Mucosa of descending colon (tissue), 3 donors: Measurements from ENCODE around the gene ACOT13. TPM values are rescaled to one million over a fixed set of nuclear protein-coding genes. Genes with fewer than 3 reads are reported as not detected.

Source experiments
- ATAC-seq: fragments of 200-7000 bp; cut with Tn5 transposase; one replicate; pipeline ENCODE4 v1.9.1; 2020; ENCODE audit warnings: mild to moderate bottlenecking, moderate library complexity
- DNase-seq, 3 donors: peaks; one replicate each; pipeline ENCODE4 v3.0.0-alpha.2; 2020
- H3K36me3 ChIP-seq: fragments of 200-600 bp; one replicate; pipeline ENCODE4 v1.8.0; 2021; ENCODE audit warnings: low read depth, mild to moderate bottlenecking
- H3K4me1 ChIP-seq: fragments of 200-600 bp; one replicate; pipeline ENCODE4 v1.8.0; 2021; ENCODE audit warnings: low read depth, mild to moderate bottlenecking
- H3K4me3 ChIP-seq: fragments of 200-600 bp; one replicate; pipeline ENCODE4 v1.8.0; 2021; ENCODE audit warnings: mild to moderate bottlenecking
- H3K9me3 ChIP-seq: fragments of 200-600 bp; one replicate; pipeline ENCODE4 v1.8.0; 2021; ENCODE audit warnings: mild to moderate bottlenecking
- CTCF ChIP-seq: fragments of 200-600 bp; IDR thresholded peaks from one replicate; pipeline ENCODE4 v1.8.0; 2022; ENCODE audit warnings: antibody characterized with exemption, mild to moderate bottlenecking
- intact Hi-C, 2 donors: fragments of 100-400 bp; cut with DNase I in 1 of 2; cut with micrococcal nuclease in 1 of 2; formaldehyde crosslinking; loops; one replicate each; pipeline versions ENCODE4 v1.11.0 to v1.11.1; 2022; cut with DNase I, micrococcal nuclease
- long read RNA-seq, 2 donors: library from polyadenylated mRNA; unstranded; transcript quantifications; one replicate each; pipeline ENCODE4 v2.0.0, GENCODE V29; 2019 to 2021
- total RNA-seq, 3 donors: library from RNA; stranded (reverse); fragmentation: NEBNext Ultra II Directional in 2 of 3; extraction: Animal tissue kit (Norgen Biotek cat#: 25700) in 2 of 3; gene quantifications; one replicate each; pipeline versions ENCODE4 v1.2.1 to v1.2.4, GENCODE V29; 2021 to 2023
- donor health status: DM: no; HTN: no; CAD: no; lungs with moderate emphysema.
- donor health status: DM: no; HTN: no; CAD: no.
- donor health status: DM: no; HTN: yes; CAD: no.

ACOT13 gene
- 10 to 100 TPM; 28.2 to 57.0 (median 35.3) TPM for total RNA-seq
- long read RNA-seq, donor 1, full-length matches to known transcripts = 21 of 29 reads
- long read RNA-seq, donor 1, partial matches to known transcripts = 1 of 29 reads
- long read RNA-seq, donor 1, other reads (novel, unspliced or antisense) = 7 of 29 reads
- long read RNA-seq, donor 2, full-length matches to known transcripts = 32 of 34 reads
- long read RNA-seq, donor 2, partial matches to known transcripts = 0 of 34 reads
- long read RNA-seq, donor 2, other reads (novel, unspliced or antisense) = 2 of 34 reads

- intact Hi-C loops = loop anchor here in 1 of 2 donors (10.0 kb wide), 1 partner anchor 108 kb away; the partner anchor contains the start of gene GMNN
- no peaks in the 10 kb centered on the region for H3K9me3 ChIP-seq
- no peaks in the 10 kb centered on the region for H3K36me3 ChIP-seq
- DNase-seq (peak; percentile 94 to 98 (median 97)), ATAC-seq (peak; percentile 95)
- H3K4me1 ChIP-seq = peaks cover 24% of the 10 kb centered on the region
- H3K4me3 ChIP-seq = peak within 1 kb of the TSS; percentile 92
- peak; percentile 41 for TF ChIP-seq CTCF
Observed at GRCh38 chr6:24666641-24667377, at the start of gene ACOT13, which contains the start of gene TDP2. TSS of gene ACOT13 (plus strand) at chr6:24667077. CDS start at chr6:24667264, 187 bp downstream. TSS of gene TDP2 (minus strand) at chr6:24666899. CDS start at chr6:24666862, 37 bp downstream.

- intact Hi-C loops = no loop called here
- Histone ChIP-seq H3K4me3 (no peak overlapping the region), H3K36me3 (no peaks in the 10 kb centered on the region), H3K9me3 (no peaks in the 10 kb centered on the region), H3K4me1 (no peaks in the 10 kb centered on the region)
- DNase-seq (no peak), ATAC-seq (no peak)
- no peak for TF ChIP-seq CTCF
Observed at GRCh38 chr6:24619661-24620060, 47.2 kb upstream of the ACOT13 start.

- Histone ChIP-seq H3K36me3 (no peaks in the 10 kb centered on the region), H3K4me3 (no peak overlapping the region), H3K9me3 (no peaks in the 10 kb centered on the region), H3K4me1 (no peaks in the 10 kb centered on the region)
- no peak for ATAC-seq
- TF ChIP-seq CTCF = no peak
- DNase-seq = no peak
- intact Hi-C loops = no loop called here
Observed at GRCh38 chr6:24620637-24621036, 46.2 kb upstream of the ACOT13 start.

GRCh38 chr6:24621626-24622289 lies 45.1 kb upstream of the ACOT13 start:
- DNase-seq (no peak), ATAC-seq (no peak)
- H3K9me3 ChIP-seq = no peaks in the 10 kb centered on the region
- intact Hi-C loops = no loop called here
- H3K4me3 ChIP-seq = no peak overlapping the region
- no peaks in the 10 kb centered on the region for H3K36me3 ChIP-seq
- TF ChIP-seq CTCF = no peak
- H3K4me1 ChIP-seq = no peaks in the 10 kb centered on the region

- Histone ChIP-seq H3K4me3 (no peak overlapping the region), H3K4me1 (no peaks in the 10 kb centered on the region), H3K9me3 (no peaks in the 10 kb centered on the region), H3K36me3 (no peaks in the 10 kb centered on the region)
- no peak for TF ChIP-seq CTCF
- intact Hi-C loops = no loop called here
- DNase-seq (no peak), ATAC-seq (no peak)
Observed at GRCh38 chr6:24630856-24631505, 35.9 kb upstream of the ACOT13 start.
